RCC 7860 (cell line): ENCODE data around the gene CHRFAM7A.
"Not testable (repeated sequence)": the region's sequence is repeated elsewhere in the genome, so short reads cannot be mapped to it uniquely, and the experiment has no call there.

Experiments
- DNase-seq: peaks from one replicate; pipeline ENCODE4 v3.0.0-alpha.2; 2015; ENCODE audit warnings: low spot score
- FAIRE-seq: peaks from 2 replicates; lab custom pipeline; 2012; peaks lifted over from hg19 to GRCh38; lab: Jason Lieb, UNC

Gene CHRFAM7A

GRCh38 chr15:30392766-30393663 lies at the start of gene CHRFAM7A:
TSS of gene CHRFAM7A (minus strand) at chr15:30393540. CDS start at chr15:30383351, 10,189 bp downstream.
- FAIRE-seq, DNase-seq: not testable (repeated sequence)

DNA sequence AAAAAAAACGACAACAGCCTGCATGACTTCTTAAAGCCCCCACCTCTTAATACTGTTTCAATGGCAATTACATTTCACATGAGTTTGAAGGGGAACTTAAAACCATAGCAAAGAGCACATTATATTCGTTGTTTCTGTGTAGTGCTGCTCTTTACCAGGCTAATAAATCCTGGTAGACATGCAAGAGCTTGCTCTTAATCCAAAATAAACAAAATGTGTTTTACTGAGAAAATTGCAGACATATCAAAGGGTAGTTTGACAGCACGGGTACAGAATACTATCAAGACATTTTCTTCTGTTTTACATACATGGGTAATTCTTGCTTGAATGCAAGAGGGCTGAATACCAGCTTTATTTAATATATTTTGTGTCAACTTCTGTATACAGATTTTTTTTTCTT lies 45.0 kb upstream of the CHRFAM7A start:
- FAIRE-seq, DNase-seq: not testable (repeated sequence)

DNA sequence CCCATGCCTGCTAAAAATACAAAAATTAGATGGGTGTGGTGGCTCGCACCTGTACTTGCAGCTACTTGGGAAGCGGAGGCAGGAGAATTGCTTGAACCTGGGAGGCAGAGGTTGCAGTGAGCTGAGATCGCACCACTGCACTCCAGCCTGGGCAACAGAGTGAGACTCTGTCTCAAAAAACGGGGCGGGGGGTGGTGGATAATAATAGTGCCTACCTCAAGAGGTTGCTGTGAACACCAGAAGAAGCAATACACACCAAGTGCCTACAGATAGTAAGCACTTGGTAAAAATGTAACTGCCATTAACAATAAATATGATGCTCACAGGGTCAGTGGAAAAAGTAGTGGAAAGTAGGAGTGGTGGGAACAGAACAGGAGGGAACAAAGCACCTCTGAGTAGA lies 42.5 kb upstream of the CHRFAM7A start:
- DNase-seq, FAIRE-seq: not testable (repeated sequence)

DNA sequence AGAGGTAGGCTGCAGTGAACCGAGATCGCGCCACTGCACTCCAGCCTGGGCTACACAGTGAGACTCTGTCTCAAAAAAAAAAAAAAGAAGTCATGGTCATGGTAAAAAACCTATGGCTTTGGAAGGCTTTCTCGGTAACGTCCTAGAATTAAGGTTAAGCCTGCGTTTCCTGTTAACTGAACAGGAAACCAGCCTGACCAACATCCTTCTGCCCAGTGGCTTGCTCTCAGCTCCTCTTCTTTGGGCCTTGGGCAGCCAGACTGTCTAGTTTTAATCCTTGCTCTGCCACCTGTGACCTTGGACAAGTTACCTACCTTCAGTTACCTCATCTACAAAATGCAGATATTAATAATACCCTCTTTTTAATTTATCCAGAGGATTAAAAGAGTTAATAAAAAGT lies 27.4 kb upstream of the CHRFAM7A start:
- FAIRE-seq, DNase-seq: not testable (repeated sequence)

DNA sequence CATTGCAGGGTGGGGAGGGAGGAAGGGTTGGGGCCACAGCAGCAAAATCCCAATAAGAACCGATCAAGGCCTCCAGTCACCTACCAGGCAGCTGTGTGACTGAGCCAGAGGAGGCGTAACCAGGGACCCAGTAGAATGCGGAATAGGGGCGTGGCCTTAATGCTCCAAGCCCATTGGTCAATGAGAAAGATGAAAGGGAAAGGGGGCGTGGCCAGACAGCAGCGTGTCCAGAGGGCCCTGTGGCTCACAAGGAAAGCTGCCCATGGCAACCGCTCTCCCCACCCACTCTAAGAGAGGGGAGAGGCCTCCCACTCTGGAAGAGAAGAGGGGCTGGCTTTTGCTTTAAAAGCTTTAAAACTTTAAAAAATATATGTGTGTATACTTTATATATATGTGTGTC lies 20.8 kb upstream of the CHRFAM7A start, which contains the start of gene GOLGA8R:
TSS of gene GOLGA8R (minus strand) at position 101 of the 400 bp plus-strand sequence. CDS start at position 3, 98 bp downstream.
- not testable (repeated sequence) for DNase-seq, FAIRE-seq

DNA sequence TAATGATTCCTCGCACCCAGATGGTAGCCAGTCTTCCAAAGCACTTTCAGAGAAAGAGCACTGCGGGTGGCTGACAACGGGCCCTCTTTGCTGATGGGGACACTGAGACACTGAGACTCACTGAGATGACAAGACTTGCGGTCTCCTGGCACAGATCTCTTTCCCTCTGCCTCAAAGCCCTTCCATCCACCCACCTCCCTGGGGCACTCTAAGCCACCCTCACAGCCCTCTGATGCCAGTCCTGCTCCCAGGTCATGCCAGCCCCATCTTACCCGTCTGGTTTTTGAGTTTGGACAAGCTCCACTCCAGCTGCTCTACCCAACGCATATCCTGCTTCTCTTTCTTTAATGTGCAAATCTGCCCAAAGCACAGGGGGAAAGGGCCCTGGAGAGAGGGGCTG lies 14.3 kb upstream of the CHRFAM7A start:
- DNase-seq, FAIRE-seq: not testable (repeated sequence)

DNA sequence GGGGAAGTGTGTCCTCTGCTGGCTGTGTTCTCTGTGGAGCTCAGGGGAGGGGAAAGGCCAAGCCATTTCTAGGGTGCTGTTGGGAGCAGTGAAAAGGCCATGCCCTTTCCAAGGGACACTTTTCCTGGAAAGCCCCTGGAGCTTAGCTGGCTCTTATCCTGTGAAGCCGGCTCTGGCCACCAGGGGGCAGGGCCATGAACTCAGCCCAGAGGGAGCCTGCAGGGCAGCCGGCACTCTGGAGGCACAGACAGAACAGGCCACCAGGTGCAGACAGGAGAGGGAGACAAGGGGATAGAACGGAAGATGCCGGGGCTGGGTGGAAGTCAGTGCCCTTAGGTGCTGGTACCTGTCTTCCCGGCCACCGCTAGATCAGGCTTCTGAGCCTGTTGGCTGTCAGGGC lies 5.6 kb upstream of the CHRFAM7A start:
- FAIRE-seq = peak; percentile 14
- DNase-seq = not testable (repeated sequence)

DNA sequence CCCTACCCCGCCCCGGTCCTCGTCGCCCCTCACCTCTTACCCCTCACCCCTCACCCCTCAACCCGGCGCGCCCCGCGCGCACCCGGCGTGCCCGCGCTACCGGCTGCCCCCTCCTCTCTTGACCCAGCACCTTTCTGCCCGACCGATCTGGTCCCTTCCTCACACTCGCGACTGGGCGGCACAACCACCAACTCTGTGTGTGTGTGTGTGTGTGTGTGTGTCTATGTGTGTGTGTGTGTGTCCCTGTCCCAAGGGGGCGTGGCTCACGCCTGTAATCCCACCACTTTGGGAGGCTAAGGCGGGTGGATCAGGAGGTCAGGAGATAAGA lies 288 bp upstream of the CHRFAM7A start:
- not testable (repeated sequence) for DNase-seq, FAIRE-seq

- peak; percentile 91 for FAIRE-seq
Measured at GRCh38 chr15:30386318-30386887, 6.9 kb downstream of the CHRFAM7A start.

DNA sequence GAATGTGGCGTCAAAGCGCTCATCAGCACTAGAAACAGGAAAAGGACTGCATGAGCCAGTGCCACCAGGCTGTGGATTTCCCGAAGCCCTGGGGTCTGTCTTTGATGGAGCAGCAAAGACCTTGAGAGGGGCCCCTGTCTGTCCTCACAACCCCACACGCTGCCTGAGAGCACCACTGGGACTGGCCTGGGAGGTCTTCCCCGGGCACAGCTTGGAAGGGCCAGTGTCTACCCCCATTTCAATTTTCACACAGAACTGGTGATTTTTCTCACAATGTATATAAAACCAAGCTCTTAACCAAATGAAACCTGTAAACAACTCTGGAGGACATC lies 16.3 kb downstream of the CHRFAM7A start:
- FAIRE-seq, DNase-seq: not testable (repeated sequence)

More at GRCh38 chr15:30386318-30386887, 6.9 kb downstream of the CHRFAM7A start:
- not testable (repeated sequence) for DNase-seq

GRCh38 chr15:30376375-30377081 lies 16.8 kb downstream of the CHRFAM7A start:
- FAIRE-seq, DNase-seq: not testable (repeated sequence)

- not testable (repeated sequence) for DNase-seq, FAIRE-seq
Measured at GRCh38 chr15:30375872-30376271, 17.5 kb downstream of the CHRFAM7A start.

GRCh38 chr15:30374862-30375261 lies 18.5 kb downstream of the CHRFAM7A start:
- not testable (repeated sequence) for DNase-seq, FAIRE-seq

GRCh38 chr15:30368271-30368670 lies 25.1 kb downstream of the CHRFAM7A start:
- not testable (repeated sequence) for FAIRE-seq, DNase-seq

DNA sequence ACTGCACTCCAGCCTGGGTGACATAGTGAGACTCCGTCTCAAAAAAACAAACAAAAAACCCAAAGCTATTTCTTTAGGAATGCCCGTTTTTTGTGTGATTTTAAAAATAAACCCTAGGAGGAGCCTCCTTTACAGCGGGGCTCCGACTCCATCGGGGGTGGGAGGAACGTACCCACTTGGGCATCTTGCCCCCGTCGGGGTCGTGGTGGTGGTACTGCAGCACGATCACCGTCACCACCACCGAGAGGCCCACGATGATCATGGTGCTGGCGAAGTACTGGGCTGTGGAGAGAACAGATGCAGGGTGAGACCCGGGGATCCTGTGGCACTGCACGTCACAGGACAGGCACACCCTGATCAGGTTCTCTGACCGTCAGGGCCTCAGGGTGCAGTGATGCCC lies 26.1 kb downstream of the CHRFAM7A start:
- not testable (repeated sequence) for DNase-seq, FAIRE-seq

- not testable (repeated sequence) for DNase-seq, FAIRE-seq
Measured at GRCh38 chr15:30361404-30361803, 31.9 kb downstream of the CHRFAM7A start.

DNA sequence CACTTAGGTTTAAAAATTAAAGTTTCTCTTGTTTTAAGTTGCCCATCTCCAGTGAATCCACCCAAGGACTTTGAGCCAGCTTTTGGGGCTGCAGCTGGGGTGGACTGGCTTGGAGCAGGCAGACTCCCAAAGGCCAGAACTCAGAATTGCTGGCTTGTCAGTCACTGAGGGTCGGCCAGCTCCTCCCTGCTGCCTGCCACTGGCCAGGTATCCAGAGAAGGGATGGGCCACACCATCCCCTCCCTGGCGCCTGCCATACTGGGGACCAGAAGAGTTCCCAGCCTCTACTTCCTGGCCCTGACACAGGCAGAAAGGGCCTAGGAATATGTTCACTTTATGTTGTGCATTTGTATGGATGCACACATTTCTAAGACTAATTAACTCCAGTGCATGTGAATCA lies 32.4 kb downstream of the CHRFAM7A start:
- not testable (repeated sequence) for FAIRE-seq, DNase-seq

- not testable (repeated sequence) for FAIRE-seq, DNase-seq
Measured at GRCh38 chr15:30355043-30355442, 38.3 kb downstream of the CHRFAM7A start.

DNA sequence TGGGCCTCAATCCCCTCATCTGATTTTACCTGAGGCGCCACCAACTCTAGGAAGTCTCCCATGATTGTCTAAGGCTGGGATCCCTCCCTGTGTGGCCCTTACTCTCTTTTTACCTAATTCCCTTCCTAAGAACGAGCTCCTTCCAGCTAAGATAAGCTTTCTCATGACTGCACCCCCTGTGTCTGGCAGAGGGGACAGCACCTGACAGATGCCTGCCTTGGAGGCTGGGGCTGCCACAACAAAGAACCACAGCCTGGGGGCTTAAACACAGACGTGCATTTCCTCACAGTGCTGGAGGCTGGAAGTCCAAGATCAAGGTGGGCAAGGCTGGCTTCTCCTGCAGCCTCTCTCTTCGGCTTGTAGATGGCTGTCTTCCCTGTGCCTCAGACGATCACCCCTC lies 43.5 kb downstream of the CHRFAM7A start:
- DNase-seq, FAIRE-seq: not testable (repeated sequence)

- not testable (repeated sequence) for FAIRE-seq
Measured at GRCh38 chr15:30336584-30336983, 56.8 kb downstream of the CHRFAM7A start.

DNA sequence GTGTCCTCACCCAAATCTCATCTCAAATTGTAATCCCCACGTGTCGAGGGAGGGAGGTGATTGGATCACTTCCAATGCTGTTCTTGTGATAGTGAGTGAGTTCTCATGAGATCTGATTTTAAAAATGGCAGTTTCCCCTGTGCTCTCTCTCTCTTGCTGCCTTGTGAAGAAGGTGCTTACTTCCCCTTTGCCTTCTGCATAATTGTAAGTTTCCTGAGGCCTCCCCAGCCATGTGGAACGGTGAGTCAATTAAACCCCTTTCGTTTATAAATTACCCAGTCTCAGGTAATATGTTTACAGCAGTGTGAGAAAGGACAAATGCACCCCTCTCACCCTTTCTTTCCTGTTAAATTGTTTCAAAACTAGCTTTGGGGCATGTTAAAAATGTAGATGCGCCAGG lies 59.2 kb downstream of the CHRFAM7A start:
- not testable (repeated sequence) for FAIRE-seq, DNase-seq

More at GRCh38 chr15:30336584-30336983, 56.8 kb downstream of the CHRFAM7A start:
- DNase-seq = not testable (repeated sequence)
